OCI-LY3 (cell line): ENCODE data around the gene CES4A.
"Not testable (repeated sequence)": the region's sequence is repeated elsewhere in the genome, so short reads cannot be mapped to it uniquely, and the experiment has no call there.

Source experiments
- H2AFZ ChIP-seq: fragments of 200-600, 300-600 bp; shearing (Covaris generic); 2 replicates; pipeline ENCODE4 v1.6.0; 2014; ENCODE audit warnings: antibody characterized with exemption, low read depth, low read length
- H3K27ac ChIP-seq: fragments of 200-600, 300-600 bp; sonication (generic); 2 replicates; pipeline ENCODE4 v1.5.1; 2014; ENCODE audit warnings: mild to moderate bottlenecking, low read length, moderate library complexity, mixed read lengths
- H3K27me3 ChIP-seq: fragments of 200-600, 300-600 bp; sonication (generic); 2 replicates; pipeline ENCODE4 v1.6.1; 2014; ENCODE audit warnings: low read depth, low read length, mixed read lengths
- H3K36me3 ChIP-seq: fragments of 200-600, 300-600 bp; sonication (generic); replicated peaks from 2 replicates; pipeline ENCODE3; 2014; ENCODE audit warnings: low read depth, low read length, mixed read lengths
- H3K4me1 ChIP-seq: fragments of 300-600, 200-600 bp; sonication (generic); 2 replicates; pipeline ENCODE4 v1.6.1; 2014; ENCODE audit warnings: low read length, mixed read lengths
- H3K4me2 ChIP-seq: fragments of 200-600, 300-600 bp; sonication (generic); 2 replicates; pipeline ENCODE4 v1.6.1; 2014; ENCODE audit warnings: low read length, mixed read lengths
- H3K4me3 ChIP-seq: fragments of 300-600, 200-600 bp; sonication (generic); 2 replicates; pipeline ENCODE4 v1.5.1; 2014; ENCODE audit warnings: antibody characterized with exemption, mild to moderate bottlenecking, low read length, moderate library complexity
- H3K79me2 ChIP-seq: fragments of 300-600, 200-600 bp; shearing (Covaris generic); 2 replicates; pipeline ENCODE4 v1.6.1; 2014; ENCODE audit warnings: mild to moderate bottlenecking, low read length, mixed read lengths
- H3K9ac ChIP-seq: fragments of 300-600, 200-600 bp; shearing (Covaris generic); 2 replicates; pipeline ENCODE4 v1.6.0; 2014; ENCODE audit warnings: mild to moderate bottlenecking, low read length, moderate library complexity
- H3K9me3 ChIP-seq: fragments of 200-600, 300-600 bp; shearing (Covaris generic); 2 replicates; pipeline ENCODE4 v1.6.1; 2014; ENCODE audit warnings: low read length, mixed read lengths; ENCODE audit not compliant: insufficient read depth
- H4K20me1 ChIP-seq: fragments of 200-600, 300-600 bp; sonication (generic); 2 replicates; pipeline ENCODE4 v1.6.1; 2016; ENCODE audit warnings: low read length, mixed read lengths; ENCODE audit not compliant: insufficient read depth
- CTCF ChIP-seq: fragments of 200-600, 300-600 bp; sonication (generic); IDR thresholded peaks from 2 replicates; pipeline ENCODE4 v1.5.1; 2014; ENCODE audit warnings: antibody characterized with exemption, low read length, low read depth
- EZH2phosphoT487 ChIP-seq: fragments of 200-600 bp; shearing (Covaris generic); IDR thresholded peaks from 2 replicates; pipeline ENCODE4 v1.6.1; 2018; ENCODE audit warnings: antibody characterized with exemption, mixed run types, low read depth

CES4A gene

DNA sequence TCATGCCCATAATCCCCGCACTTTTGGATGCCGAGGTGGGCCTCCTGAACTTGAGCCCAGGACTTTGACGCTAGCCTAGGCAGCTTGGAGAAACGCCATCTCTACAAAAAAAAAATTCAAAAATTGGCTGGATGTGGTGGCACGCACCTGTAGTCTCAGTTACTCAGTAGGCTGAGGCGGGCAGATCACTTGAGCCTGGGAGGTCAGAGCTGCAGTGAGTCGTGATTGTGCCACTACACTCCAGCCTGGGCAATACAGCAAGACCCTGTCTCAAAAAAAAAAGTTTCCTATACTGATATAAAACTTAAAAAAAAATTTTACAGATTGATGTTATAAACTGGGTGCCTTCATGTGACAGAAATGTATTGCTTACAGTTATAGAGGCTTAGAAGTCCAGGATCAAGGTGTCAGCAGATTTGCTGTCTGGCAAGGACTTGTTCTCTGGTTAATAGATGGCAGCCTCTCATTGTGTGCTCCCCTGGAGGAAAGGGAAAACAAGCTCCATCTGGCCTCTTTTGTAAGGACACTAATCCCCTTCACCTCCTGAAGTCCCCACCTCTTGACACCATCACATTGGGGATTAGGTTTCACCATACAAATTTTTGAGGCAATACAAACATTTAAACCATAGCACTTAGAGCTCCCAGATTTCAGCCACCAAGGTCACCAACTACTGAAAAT is 35.8 kb upstream of the CES4A start:
- Histone ChIP-seq H3K4me1 (peaks cover 17% of the 10 kb centered on the region), H3K9ac (no peak overlapping the region), H3K36me3 (no peaks in the 10 kb centered on the region), H3K79me2 (no peaks in the 10 kb centered on the region), H3K27me3 (peaks cover 5% of the 10 kb centered on the region; the same call in 1 of the 2 replicates), H3K9me3 (no peaks in the 10 kb centered on the region), H2AFZ (no peak overlapping the region), H4K20me1 (no peaks in the 10 kb centered on the region), H3K4me3 (no peak overlapping the region), H3K27ac (no peak overlapping the region), H3K4me2 (no peak overlapping the region)
- TF ChIP-seq CTCF (no peak), EZH2phosphoT487 (no peak)

- Histone ChIP-seq H3K4me1 (peaks cover 25% of the 10 kb centered on the region), H3K36me3 (no peaks in the 10 kb centered on the region), H3K27ac (no peak overlapping the region), H3K27me3 (peaks cover 5% of the 10 kb centered on the region; the same call in 1 of the 2 replicates), H2AFZ (no peak overlapping the region), H3K4me3 (no peak overlapping the region), H3K79me2 (no peaks in the 10 kb centered on the region), H4K20me1 (no peaks in the 10 kb centered on the region), H3K9ac (no peak overlapping the region), H3K9me3 (no peaks in the 10 kb centered on the region), H3K4me2 (no peak overlapping the region)
- TF ChIP-seq EZH2phosphoT487 (no peak), CTCF (no peak)
These were observed 34.8 kb upstream of the CES4A start for GRCh38 chr16:66953462-66954096.

DNA sequence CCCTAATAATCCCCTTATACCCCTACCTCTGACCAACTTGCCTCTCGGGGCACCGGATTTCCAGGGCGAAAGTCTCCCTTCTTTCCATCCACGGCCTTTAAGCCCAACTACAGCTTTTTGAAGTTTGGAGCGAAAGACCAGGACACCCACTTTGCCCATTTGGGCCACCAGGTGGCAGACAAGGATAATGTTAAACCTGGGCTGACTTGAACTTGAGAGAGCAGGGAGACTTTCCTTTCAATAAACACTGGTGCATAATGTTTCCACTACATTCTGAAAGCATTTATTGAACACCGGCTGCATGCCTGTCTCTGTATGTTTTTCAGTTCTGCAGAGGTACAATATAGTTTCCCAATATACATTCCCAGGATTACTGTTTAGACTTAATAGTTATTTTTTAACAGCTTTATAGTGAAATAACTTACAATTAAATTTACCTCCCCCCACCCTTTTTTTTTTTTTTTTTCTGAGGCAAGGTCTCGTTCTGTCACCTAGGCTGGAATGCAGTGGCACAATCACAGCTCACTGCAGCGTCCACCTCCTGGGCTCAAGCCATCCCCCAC is 34.2 kb upstream of the CES4A start:
- Histone ChIP-seq H3K36me3 (no peaks in the 10 kb centered on the region), H3K4me3 (no peak overlapping the region), H3K27ac (no peak overlapping the region), H3K9ac (no peak overlapping the region), H3K27me3 (peaks cover under 1% of the 10 kb centered on the region; the same call in 1 of the 2 replicates), H4K20me1 (no peaks in the 10 kb centered on the region), H3K4me1 (peaks cover 25% of the 10 kb centered on the region), H3K79me2 (no peaks in the 10 kb centered on the region), H2AFZ (no peak overlapping the region), H3K4me2 (no peak overlapping the region), H3K9me3 (no peaks in the 10 kb centered on the region)
- TF ChIP-seq CTCF (peak; percentile 87), EZH2phosphoT487 (no peak)

DNA sequence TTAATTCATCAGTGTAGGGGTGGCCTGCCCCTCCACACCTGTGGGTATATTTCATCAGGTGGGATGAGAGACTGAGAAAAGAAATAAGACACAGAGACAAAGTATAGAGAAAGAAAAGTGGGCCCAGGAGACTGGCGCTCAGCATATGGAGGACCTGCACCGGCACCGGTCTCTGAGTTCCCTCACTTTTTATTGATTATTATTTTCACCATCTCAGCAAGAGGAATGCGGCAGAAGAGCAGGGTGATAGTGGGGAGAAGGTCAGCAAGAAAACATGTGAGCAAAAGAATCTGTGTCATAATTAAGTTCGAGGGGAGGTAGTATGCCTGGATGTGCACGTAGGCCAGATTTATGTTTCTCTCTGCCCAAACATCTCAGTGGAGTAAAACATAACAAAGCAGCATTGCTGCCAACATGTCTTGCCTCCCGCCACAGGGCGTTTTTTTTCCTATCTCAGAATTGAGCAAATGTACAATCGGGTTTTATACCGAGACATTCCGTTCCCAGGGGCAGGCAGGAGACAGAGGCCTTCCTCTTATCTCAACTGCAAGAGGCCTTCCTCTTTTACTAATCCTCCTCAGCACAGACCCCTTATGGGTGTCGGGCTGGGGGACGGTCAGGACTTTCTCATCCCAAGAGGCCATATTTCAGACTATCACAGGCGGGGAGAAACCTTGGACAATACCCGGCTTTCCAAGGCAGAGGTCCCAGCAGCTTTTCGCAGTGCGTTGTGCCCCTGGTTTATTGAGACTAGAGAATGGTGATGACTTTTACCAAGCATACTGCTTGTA is 32.8 kb upstream of the CES4A start:
- not testable (repeated sequence) for H3K36me3 ChIP-seq, H3K27me3 ChIP-seq, H3K9ac ChIP-seq, H3K4me2 ChIP-seq, H3K27ac ChIP-seq, H3K79me2 ChIP-seq, H2AFZ ChIP-seq, H4K20me1 ChIP-seq, H3K9me3 ChIP-seq, H3K4me3 ChIP-seq
- H3K4me1 ChIP-seq, result peaks cover 21% of the 10 kb centered on the region

DNA sequence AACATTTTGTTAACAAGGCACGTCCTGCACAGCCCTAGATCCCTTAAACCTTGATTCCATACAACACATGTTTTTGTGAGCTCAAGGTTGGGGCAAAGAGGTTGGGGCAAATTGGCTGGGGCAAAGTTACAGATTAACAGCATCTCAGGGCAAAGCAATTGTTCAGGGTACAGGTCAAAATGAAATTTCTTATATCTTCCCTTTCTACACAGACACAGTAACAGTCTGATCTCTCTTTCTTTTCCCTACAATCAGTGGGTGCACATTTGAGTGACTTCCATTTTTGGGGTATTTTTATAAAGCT is 32.3 kb upstream of the CES4A start:
- H4K20me1 ChIP-seq, H3K27ac ChIP-seq, H3K9me3 ChIP-seq, H3K4me3 ChIP-seq, H3K9ac ChIP-seq, H2AFZ ChIP-seq, H3K4me2 ChIP-seq, H3K79me2 ChIP-seq, H3K27me3 ChIP-seq, H3K36me3 ChIP-seq: not testable (repeated sequence)
- H3K4me1 ChIP-seq, result peaks cover 22% of the 10 kb centered on the region
